DOHH2 (cell line): Measurements from ENCODE around the gene GPR65.

Experiments used
- H3F3A ChIP-seq: fragments of 200-600 bp; sonication (generic), shearing (Covaris generic); 2 replicates; pipeline ENCODE4 v1.6.0; 2016; ENCODE audit warnings: antibody characterized with exemption, mild to moderate bottlenecking; ENCODE audit not compliant: control insufficient read depth, insufficient read depth
- H3K27ac ChIP-seq: fragments of 200-600 bp; sonication (generic); 2 replicates; pipeline ENCODE4 v1.5.1; 2014; ENCODE audit warnings: low read depth, mild to moderate bottlenecking, low read length, moderate library complexity
- H3K27me3 ChIP-seq: fragments of 200-600 bp; sonication (generic); 2 replicates; pipeline ENCODE4 v1.6.1; 2014; ENCODE audit warnings: mild to moderate bottlenecking, low read length, mixed read lengths; ENCODE audit not compliant: control insufficient read depth
- H3K36me3 ChIP-seq: fragments of 200-600 bp; sonication (generic); 2 replicates; pipeline ENCODE4 v1.6.1; 2014; ENCODE audit warnings: mild to moderate bottlenecking, low read length, moderate library complexity, mixed read lengths; ENCODE audit not compliant: control insufficient read depth
- H3K4me1 ChIP-seq: fragments of 200-600 bp; sonication (generic); 2 replicates; pipeline ENCODE4 v1.6.1; 2014; ENCODE audit warnings: mild to moderate bottlenecking, low read length, mixed read lengths; ENCODE audit not compliant: control insufficient read depth
- H3K4me2 ChIP-seq: fragments of 200-600 bp; sonication (generic); 2 replicates; pipeline ENCODE4 v1.6.0; 2014; ENCODE audit warnings: mild to moderate bottlenecking, low read length, moderate library complexity
- H3K4me3 ChIP-seq: fragments of 200-600 bp; sonication (generic); 2 replicates; pipeline ENCODE4 v1.5.1; 2014; ENCODE audit warnings: mild to moderate bottlenecking, low read length, mixed read lengths
- H3K79me2 ChIP-seq: fragments of 200-600 bp; sonication (generic); 2 replicates; pipeline ENCODE4 v1.6.1; 2014; ENCODE audit warnings: mild to moderate bottlenecking, low read length, mixed read lengths; ENCODE audit not compliant: control insufficient read depth
- H3K9me2 ChIP-seq: fragments of 200-600 bp; sonication (generic); replicated peaks from 2 replicates; pipeline ENCODE4 v1.6.1; 2014; ENCODE audit warnings: mild to moderate bottlenecking, low read length, mixed read lengths; ENCODE audit not compliant: control insufficient read depth
- H3K9me3 ChIP-seq: fragments of 200-600 bp; sonication (generic); 2 replicates; pipeline ENCODE4 v1.6.1; 2014; ENCODE audit warnings: antibody characterized with exemption, low read length, mixed read lengths; ENCODE audit not compliant: control insufficient read depth, insufficient read depth
- H4K20me1 ChIP-seq: fragments of 200-600 bp; sonication (generic); 2 replicates; pipeline ENCODE4 v1.6.0; 2014; ENCODE audit warnings: low read depth, mild to moderate bottlenecking, antibody characterized with exemption, low read length, moderate library complexity; ENCODE audit not compliant: control insufficient read depth, insufficient read depth
- CTCF ChIP-seq: fragments of 200-600 bp; sonication (generic); IDR thresholded peaks from one replicate; pipeline ENCODE4 v1.5.1; 2014; ENCODE audit warnings: antibody characterized with exemption, mild to moderate bottlenecking, low read depth, low read length; ENCODE audit not compliant: poor library complexity, severe bottlenecking
- EZH2phosphoT487 ChIP-seq: fragments of 200-600 bp; sonication (generic); IDR thresholded peaks from 2 replicates; pipeline ENCODE4 v1.6.1; 2017; ENCODE audit warnings: borderline replicate concordance, mild to moderate bottlenecking, antibody characterized with exemption, low read length, moderate library complexity, mixed read lengths

GPR65 gene

GRCh38 chr14:88009486-88009885 is 4.6 kb downstream of the GPR65 start:
- Histone ChIP-seq H3K4me1 (peaks cover 33% of the 10 kb centered on the region), H4K20me1 (no peaks in the 10 kb centered on the region; the same call in 1 of the 2 replicates), H3K36me3 (peaks cover 10% of the 10 kb centered on the region; the same call in 1 of the 2 replicates), H3K4me3 (no peak overlapping the region), H3K9me3 (no peaks in the 10 kb centered on the region), H3K27ac (no peak overlapping the region), H3K9me2 (no peaks in the 10 kb centered on the region), H3F3A (peaks cover 12% of the 10 kb centered on the region; the same call in 1 of the 2 replicates), H3K4me2 (no peak overlapping the region), H3K27me3 (no peaks in the 10 kb centered on the region), H3K79me2 (peaks cover 74% of the 10 kb centered on the region)
- TF ChIP-seq EZH2phosphoT487 (no peak), CTCF (no peak)

DNA sequence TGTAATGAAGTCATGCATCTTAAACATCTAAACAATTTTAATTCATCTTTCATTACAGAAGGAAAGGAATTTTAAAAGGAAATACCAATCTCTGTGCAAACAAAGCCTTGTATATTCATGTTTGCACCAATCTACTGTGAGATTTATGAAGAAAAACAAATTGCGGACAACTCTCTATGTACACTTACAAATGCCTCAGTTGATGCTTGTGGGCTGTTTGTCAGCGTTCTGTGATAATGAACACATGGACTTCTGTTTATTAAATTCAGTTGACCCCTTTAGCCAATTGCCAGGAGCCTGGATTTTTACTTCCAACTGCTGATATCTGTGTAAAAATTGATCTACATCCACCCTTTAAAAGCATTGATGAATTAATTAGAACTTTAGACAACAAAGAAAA is 5.4 kb downstream of the GPR65 start:
- Histone ChIP-seq H3K4me3 (no peak overlapping the region), H3F3A (peaks cover 6% of the 10 kb centered on the region; the same call in 1 of the 2 replicates), H3K79me2 (peaks cover 72% of the 10 kb centered on the region), H3K36me3 (peaks cover 10% of the 10 kb centered on the region; the same call in 1 of the 2 replicates), H3K9me2 (no peaks in the 10 kb centered on the region), H3K4me2 (no peak overlapping the region), H4K20me1 (no peaks in the 10 kb centered on the region; the same call in 1 of the 2 replicates), H3K27me3 (no peaks in the 10 kb centered on the region), H3K4me1 (peaks cover 30% of the 10 kb centered on the region), H3K27ac (no peak overlapping the region), H3K9me3 (no peaks in the 10 kb centered on the region)
- TF ChIP-seq EZH2phosphoT487 (no peak), CTCF (no peak)

DNA sequence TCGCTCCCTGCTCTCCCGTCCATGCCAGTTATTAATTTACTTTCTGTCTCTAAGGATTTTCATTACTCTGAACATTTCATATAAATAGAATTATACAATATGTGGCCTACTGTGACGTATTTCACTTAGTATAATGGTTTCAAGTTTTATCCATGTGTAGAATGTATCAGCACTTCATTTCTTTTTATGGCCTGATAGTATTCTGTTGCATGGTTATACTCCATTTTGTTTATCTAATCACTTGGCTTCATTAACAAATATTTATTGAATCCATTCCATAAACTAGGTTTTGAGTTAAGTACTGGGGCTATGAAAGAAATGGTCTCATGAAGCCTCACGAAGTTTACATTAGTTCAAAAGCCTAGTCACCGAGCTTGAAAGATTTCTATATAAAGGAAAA is 7.6 kb downstream of the GPR65 start:
- no peaks in the 10 kb centered on the region for H3K27me3 ChIP-seq
- no peak overlapping the region for H3K4me2 ChIP-seq
- H4K20me1 ChIP-seq: no peaks in the 10 kb centered on the region; the same call in 1 of the 2 replicates

More for the DNA sequence above, 7.6 kb downstream of the GPR65 start:
- Histone ChIP-seq H3K9me3 (no peaks in the 10 kb centered on the region), H3K4me3 (no peak overlapping the region), H3K4me1 (peaks cover 10% of the 10 kb centered on the region), H3K9me2 (no peaks in the 10 kb centered on the region), H3F3A (no peaks in the 10 kb centered on the region), H3K27ac (no peak overlapping the region), H3K36me3 (peaks cover 7% of the 10 kb centered on the region; the same call in 1 of the 2 replicates), H3K79me2 (peaks cover 52% of the 10 kb centered on the region)
- TF ChIP-seq CTCF (no peak), EZH2phosphoT487 (no peak)
